ENCODE measurements around the gene DOCK10. TPM values are rescaled to one million over a fixed set of nuclear protein-coding genes. Genes with fewer than 3 reads are reported as not detected.

DOCK10 gene
- total and polyA plus RNA-seq, 10 of the 15 experiments (the other 5 are each of a cell fraction or from before 2014, with no cell fraction given): 16.9 to 120 (median 85.5) TPM

- TF ChIP-seq, protein P1, sequence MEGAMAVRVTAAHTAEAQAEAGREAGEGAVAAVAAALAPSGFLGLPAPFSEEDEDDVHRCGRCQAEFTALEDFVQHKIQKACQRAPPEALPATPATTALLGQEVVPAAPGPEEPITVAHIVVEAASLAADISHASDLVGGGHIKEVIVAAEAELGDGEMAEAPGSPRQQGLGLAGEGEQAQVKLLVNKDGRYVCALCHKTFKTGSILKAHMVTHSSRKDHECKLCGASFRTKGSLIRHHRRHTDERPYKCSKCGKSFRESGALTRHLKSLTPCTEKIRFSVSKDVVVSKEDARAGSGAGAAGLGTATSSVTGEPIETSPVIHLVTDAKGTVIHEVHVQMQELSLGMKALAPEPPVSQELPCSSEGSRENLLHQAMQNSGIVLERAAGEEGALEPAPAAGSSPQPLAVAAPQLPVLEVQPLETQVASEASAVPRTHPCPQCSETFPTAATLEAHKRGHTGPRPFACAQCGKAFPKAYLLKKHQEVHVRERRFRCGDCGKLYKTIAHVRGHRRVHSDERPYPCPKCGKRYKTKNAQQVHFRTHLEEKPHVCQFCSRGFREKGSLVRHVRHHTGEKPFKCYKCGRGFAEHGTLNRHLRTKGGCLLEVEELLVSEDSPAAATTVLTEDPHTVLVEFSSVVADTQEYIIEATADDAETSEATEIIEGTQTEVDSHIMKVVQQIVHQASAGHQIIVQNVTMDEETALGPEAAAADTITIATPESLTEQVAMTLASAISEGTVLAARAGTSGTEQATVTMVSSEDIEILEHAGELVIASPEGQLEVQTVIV (IDR thresholded peaks at IDR 0.05; ENCODE audit: borderline replicate concordance, partially characterized antibody): no peak
- TF ChIP-seq POLR2AphosphoS2 (IDR thresholded peaks at IDR 0.05; ENCODE audit: low read depth, low read length): no peak
- no peak for TF ChIP-seq FOXK2 (IDR thresholded peaks at IDR 0.05)
- no peak for TF ChIP-seq YY1 (IDR thresholded peaks at IDR 0.05; ENCODE audit: low read depth, low read length)
- TF ChIP-seq STAT3 (IDR thresholded peaks at IDR 0.05; ENCODE audit: low read depth, low read length): 0 out of 2 replicates have a peak, but pooled peaks have one; percentile 84
- TF ChIP-seq DPF2 (IDR thresholded peaks at IDR 0.05): 0 out of 2 replicates have a peak, but pooled peaks have one; percentile 29
- peak; percentile 86; the same call in 1 of the 2 replicates for TF ChIP-seq TCF12 (IDR thresholded peaks at IDR 0.05; ENCODE audit: low read depth, low read length)
- no peak for TF ChIP-seq NR2F1 (conservative IDR thresholded peaks at IDR 0.05)
- TF ChIP-seq PBX3 (IDR thresholded peaks at IDR 0.05; ENCODE audit: insufficient replicate concordance, low read depth, low read length): peak; percentile 7
- 0 out of 2 replicates have a peak, but pooled peaks have one; percentile 53 for TF ChIP-seq FOXM1 (IDR thresholded peaks at IDR 0.05; ENCODE audit: low read depth, low read length)
- TF ChIP-seq BCL3 (IDR thresholded peaks at IDR 0.05; ENCODE audit: borderline replicate concordance, insufficient read depth, low read depth, low read length, poor library complexity, severe bottlenecking): no peak
- peak; percentile 76; the same call in 1 of the 2 replicates for TF ChIP-seq ZBTB40 (IDR thresholded peaks at IDR 0.05; ENCODE audit: borderline replicate concordance)
- peak; percentile 55; the same call in 1 of the 2 replicates for TF ChIP-seq MEF2A (IDR thresholded peaks at IDR 0.05; ENCODE audit: insufficient read depth, low read depth, low read length)
- TF ChIP-seq KLF5 (IDR thresholded peaks at IDR 0.05; ENCODE audit: partially characterized antibody): no peak
- TF ChIP-seq ZNF217 (IDR thresholded peaks at IDR 0.05): no peak
- no peak for TF ChIP-seq ELK1 (IDR thresholded peaks at IDR 0.05; ENCODE audit: low read depth, low read length)
- no peak for TF ChIP-seq JUNB (IDR thresholded peaks at IDR 0.05)
- no peak for TF ChIP-seq LARP7 (IDR thresholded peaks at IDR 0.05)
- 0 out of 2 replicates have a peak, but pooled peaks have one; percentile 70 for TF ChIP-seq TCF3 (IDR thresholded peaks at IDR 0.05; ENCODE audit: borderline replicate concordance, insufficient read depth, low read depth, low read length)
- TF ChIP-seq SPI1 (IDR thresholded peaks at IDR 0.05; ENCODE audit: borderline replicate concordance, insufficient read depth, low read depth, low read length): peak; percentile 87
Observed at GRCh38 chr2:224946895-224947294, 95.4 kb downstream of the DOCK10 start (continued).
